Calu3 (cell line): ENCODE results near the gene ADGRL2. TPM values are rescaled to one million over a fixed set of nuclear protein-coding genes. Genes with fewer than 3 reads are reported as not detected.

Experiments
- BruUV-seq: library from RNA; stranded (reverse); fragments of 400-500 nt; replicated peaks from 2 replicates; lab custom pipeline; 2021; lab: Mats Ljungman, UMichigan
- CTCF ChIA-PET: fragments of 300-600 bp; sonication (Branson Sonifier 250); formaldehyde crosslinking; loops from one replicate; lab custom pipeline; 2022; ENCODE audit warnings: antibody characterized with exemption; lab: Charles Lee
- DNase-seq: peaks from one replicate; pipeline ENCODE4 v3.0.0; 2022
- H3K27ac Mint-ChIP-seq: one replicate; pipeline ENCODE4 v1.8.0; 2022; ENCODE audit warnings: mixed read lengths; ENCODE audit not compliant: unreplicated experiment
- H3K27me3 Mint-ChIP-seq: one replicate; pipeline ENCODE4 v1.8.0; 2022; ENCODE audit warnings: mixed read lengths; ENCODE audit not compliant: unreplicated experiment
- H3K36me3 Mint-ChIP-seq: one replicate; pipeline ENCODE4 v1.8.0; 2022; ENCODE audit warnings: mild to moderate bottlenecking, moderate library complexity, mixed read lengths; ENCODE audit not compliant: insufficient read depth, unreplicated experiment
- H3K4me1 Mint-ChIP-seq: one replicate; pipeline ENCODE4 v1.8.0; 2022; ENCODE audit warnings: mild to moderate bottlenecking, low read depth, mixed read lengths; ENCODE audit not compliant: unreplicated experiment
- H3K4me3 Mint-ChIP-seq: one replicate; pipeline ENCODE4 v1.8.0; 2022; ENCODE audit warnings: mild to moderate bottlenecking, low read depth, moderate library complexity, mixed read lengths; ENCODE audit not compliant: unreplicated experiment
- H3K9me3 Mint-ChIP-seq: one replicate; pipeline ENCODE4 v1.8.0; 2022; ENCODE audit warnings: low read depth, mixed read lengths; ENCODE audit not compliant: unreplicated experiment
- CTCF ChIP-seq: fragments of 200-600 bp; IDR thresholded peaks from one replicate; pipeline ENCODE4 v1.8.0; 2022; ENCODE audit warnings: antibody characterized with exemption; ENCODE audit not compliant: unreplicated experiment
- intact Hi-C: fragments of 100-400 bp; cut with micrococcal nuclease; formaldehyde crosslinking; loops from one replicate; pipeline ENCODE4 v1.10.0; 2022; ENCODE audit not compliant: unreplicated experiment
- total RNA-seq: library from RNA; stranded (reverse); gene quantifications from 2 replicates; pipeline ENCODE4 v1.2.3, GENCODE V29; 2022

ADGRL2 gene
- total RNA-seq, 1 experiment from 2014 or later: 72.3 TPM

GRCh38 chr1:81757398-81758020 lies 43.2 kb upstream of the ADGRL2 start:
- CTCF ChIA-PET: interaction anchor here (1.7 kb wide), 1 partner anchor 207 kb away, joined by 6 read pairs; no protein-coding TSS in a partner anchor
- H3K27ac Mint-ChIP-seq: no peak overlapping the region
- H3K9me3 Mint-ChIP-seq: no peaks in the 10 kb centered on the region
- DNase-seq: no peak
- no peaks in the 10 kb centered on the region for H3K36me3 Mint-ChIP-seq
- H3K4me1 Mint-ChIP-seq: peaks cover 9% of the 10 kb centered on the region
- H3K27me3 Mint-ChIP-seq: no peaks in the 10 kb centered on the region
- intact Hi-C loops: loop anchor here (5.0 kb wide), 1 partner anchor 345 kb away; no protein-coding TSS in a partner anchor
- no TSS peak for BruUV-seq
- H3K4me3 Mint-ChIP-seq: no peak overlapping the region
- no peak for TF ChIP-seq CTCF

- Mint-ChIP-seq H3K4me1 (peaks cover 9% of the 10 kb centered on the region), H3K9me3 (no peaks in the 10 kb centered on the region), H3K36me3 (no peaks in the 10 kb centered on the region), H3K27ac (no peak overlapping the region), H3K27me3 (no peaks in the 10 kb centered on the region), H3K4me3 (no peak overlapping the region)
- no TSS peak for BruUV-seq
- CTCF ChIA-PET: interaction anchor here (1.7 kb wide), 1 partner anchor 208 kb away, joined by 6 read pairs; no protein-coding TSS in a partner anchor
- no peak for DNase-seq
- TF ChIP-seq CTCF: no peak
- intact Hi-C loops: loop anchor here (5.0 kb wide), 1 partner anchor 346 kb away; no protein-coding TSS in a partner anchor
These were observed 42.6 kb upstream of the ADGRL2 start for GRCh38 chr1:81758181-81758580.

GRCh38 chr1:81760477-81761097 lies 40.1 kb upstream of the ADGRL2 start:
- Mint-ChIP-seq H3K4me3 (no peak overlapping the region), H3K4me1 (peaks cover 9% of the 10 kb centered on the region), H3K36me3 (no peaks in the 10 kb centered on the region), H3K27me3 (no peaks in the 10 kb centered on the region), H3K9me3 (no peaks in the 10 kb centered on the region), H3K27ac (no peak overlapping the region)
- intact Hi-C loops: loop anchor here (1.0 kb wide), 1 partner anchor 211 kb away; no protein-coding TSS in a partner anchor
- CTCF ChIA-PET: interaction anchor here (0.7 to 1.5 kb wide), 4 partner anchors 157 to 289 kb away, joined by 3 to 18 read pairs (median 3); no protein-coding TSS in a partner anchor
- no peak for TF ChIP-seq CTCF
- no peak for DNase-seq
- BruUV-seq: no TSS peak

GRCh38 chr1:81775510-81775909 lies 25.2 kb upstream of the ADGRL2 start:
- no TSS peak for BruUV-seq
- no peaks in the 10 kb centered on the region for H3K36me3 Mint-ChIP-seq
- no peak for DNase-seq
- H3K9me3 Mint-ChIP-seq: no peaks in the 10 kb centered on the region
- H3K27me3 Mint-ChIP-seq: no peaks in the 10 kb centered on the region
- CTCF ChIA-PET: interaction anchor here (0.7 kb wide), 1 partner anchor 148 kb away, joined by 3 read pairs; no protein-coding TSS in a partner anchor
- H3K4me3 Mint-ChIP-seq: no peak overlapping the region
- no peaks in the 10 kb centered on the region for H3K4me1 Mint-ChIP-seq
- TF ChIP-seq CTCF: no peak
- H3K27ac Mint-ChIP-seq: no peak overlapping the region
- intact Hi-C loops: no loop called here
